ENCODE data around the gene OSBPL2. TPM values are rescaled to one million over a fixed set of nuclear protein-coding genes. Genes with fewer than 3 reads are reported as not detected.

Gene OSBPL2
- total RNA-seq, 1 donor from 2014 or later = 55.3 TPM

- H3K9me3 ChIP-seq (replicated peaks) = peaks cover 7% of the 10 kb centered on the region
- DNase-seq = no peak
- TF ChIP-seq CTCF (IDR thresholded peaks at IDR 0.05; ENCODE audit: borderline replicate concordance) = no peak
- peaks cover 32% of the 10 kb centered on the region for H3K4me1 ChIP-seq
- intact Hi-C loops (cut with micrococcal nuclease) = no loop called here
- H3K27me3 ChIP-seq (ENCODE audit: low read depth) = no peaks in the 10 kb centered on the region
- H3K4me3 ChIP-seq = no peak overlapping the region
- peaks cover 68% of the 10 kb centered on the region for H3K36me3 ChIP-seq
- H3K27ac ChIP-seq (replicated peaks) = no peak overlapping the region
Observed at GRCh38 chr20:62269871-62270270, 31.6 kb downstream of the OSBPL2 start.

- peaks cover 41% of the 10 kb centered on the region for H3K4me1 ChIP-seq
- no peaks in the 10 kb centered on the region for H3K9me3 ChIP-seq (replicated peaks)
- H3K27me3 ChIP-seq (ENCODE audit: low read depth) = no peaks in the 10 kb centered on the region
- intact Hi-C loops (cut with micrococcal nuclease) = no loop called here
- no peak for TF ChIP-seq CTCF (IDR thresholded peaks at IDR 0.05; ENCODE audit: borderline replicate concordance)
- DNase-seq = no peak
- H3K36me3 ChIP-seq = peaks cover 58% of the 10 kb centered on the region
- no peak overlapping the region for H3K27ac ChIP-seq (replicated peaks)
- H3K4me3 ChIP-seq = no peak overlapping the region
Observed at GRCh38 chr20:62272200-62272599, 33.9 kb downstream of the OSBPL2 start.

- Histone ChIP-seq H3K27me3 (ENCODE audit: low read depth) (no peaks in the 10 kb centered on the region), H3K27ac (replicated peaks) (no peak overlapping the region), H3K4me1 (peaks cover 38% of the 10 kb centered on the region), H3K36me3 (peaks cover 55% of the 10 kb centered on the region), H3K4me3 (no peak overlapping the region), H3K9me3 (replicated peaks) (no peaks in the 10 kb centered on the region)
- intact Hi-C loops (cut with micrococcal nuclease) = no loop called here
- TF ChIP-seq CTCF (IDR thresholded peaks at IDR 0.05; ENCODE audit: borderline replicate concordance) = no peak
- no peak for DNase-seq
Observed at GRCh38 chr20:62273416-62273815, 35.1 kb downstream of the OSBPL2 start.

- Histone ChIP-seq H3K4me1 (peaks cover 27% of the 10 kb centered on the region), H3K4me3 (no peak overlapping the region), H3K36me3 (peaks cover 51% of the 10 kb centered on the region), H3K27ac (replicated peaks) (no peak overlapping the region), H3K9me3 (replicated peaks) (no peaks in the 10 kb centered on the region), H3K27me3 (ENCODE audit: low read depth) (no peaks in the 10 kb centered on the region)
- intact Hi-C loops (cut with micrococcal nuclease) = no loop called here
- no peak for DNase-seq
- TF ChIP-seq CTCF (IDR thresholded peaks at IDR 0.05; ENCODE audit: borderline replicate concordance) = no peak
Observed at GRCh38 chr20:62274332-62274950, 36.1 kb downstream of the OSBPL2 start.

GRCh38 chr20:62275219-62275618 lies 36.9 kb downstream of the OSBPL2 start:
- Histone ChIP-seq H3K4me3 (no peak overlapping the region), H3K4me1 (peaks cover 21% of the 10 kb centered on the region), H3K27me3 (ENCODE audit: low read depth) (no peaks in the 10 kb centered on the region), H3K27ac (replicated peaks) (no peak overlapping the region), H3K36me3 (peaks cover 53% of the 10 kb centered on the region), H3K9me3 (replicated peaks) (no peaks in the 10 kb centered on the region)
- TF ChIP-seq CTCF (IDR thresholded peaks at IDR 0.05; ENCODE audit: borderline replicate concordance) = no peak
- DNase-seq = no peak
- intact Hi-C loops (cut with micrococcal nuclease) = no loop called here

All from left ventricle myocardium inferior (tissue), 1 donor.